Brain microvascular endothelial cell (primary cell): ENCODE measurements around the gene KRT6B.
"Not testable (repeated sequence)": the region's sequence is repeated elsewhere in the genome, so short reads cannot be mapped to it uniquely, and the experiment has no call there.

ENCODE experiments used
- DNase-seq: peaks from one replicate; pipeline ENCODE4 v3.0.0-alpha.2; 2020
- H3K27ac ChIP-seq: fragments of 250-450 bp; sonication (Bioruptor Pico); 2 replicates; pipeline ENCODE4 v1.5.1; 2020; ENCODE audit warnings: mild to moderate bottlenecking, moderate library complexity
- H3K27me3 ChIP-seq: fragments of 250-450 bp; sonication (Bioruptor Pico); replicated peaks from 2 replicates; pipeline ENCODE4 v1.5.1; 2020; ENCODE audit warnings: mild to moderate bottlenecking
- H3K36me3 ChIP-seq: fragments of 250-450 bp; sonication (Bioruptor Pico); replicated peaks from 2 replicates; pipeline ENCODE4 v1.5.1; 2020; ENCODE audit warnings: mild to moderate bottlenecking
- H3K4me3 ChIP-seq: 2 replicates; pipeline ENCODE4 v1.5.1; 2011; ENCODE audit warnings: low read depth, mild to moderate bottlenecking, control low read depth, low read length, moderate library complexity
- CTCF ChIP-seq: IDR thresholded peaks from 2 replicates; pipeline ENCODE4 v1.5.1; 2011; ENCODE audit warnings: low read depth, mild to moderate bottlenecking, moderate library complexity, low read length, control low read depth, inconsistent platforms; ENCODE audit errors: missing control alignments
- in situ Hi-C: cut with HindIII; loops from 2 replicates; pipeline ENCODE4 v1.10.0; 2017; ENCODE audit warnings: low sequenced_read_pairs, low pct_ligation_motif_present

KRT6B gene

GRCh38 chr12:52455821-52456220, 3.9 kb upstream of the KRT6B start:
- Histone ChIP-seq H3K27me3 (no peaks in the 10 kb centered on the region), H3K4me3 (no peak overlapping the region), H3K36me3 (no peaks in the 10 kb centered on the region), H3K27ac (no peak overlapping the region)
- in situ Hi-C loops: no loop called here
- no peak for DNase-seq
- no peak for TF ChIP-seq CTCF

- in situ Hi-C loops: no loop called here
- Histone ChIP-seq H3K27me3 (no peaks in the 10 kb centered on the region), H3K27ac (no peak overlapping the region), H3K4me3 (no peak overlapping the region), H3K36me3 (no peaks in the 10 kb centered on the region)
- DNase-seq: no peak
- no peak for TF ChIP-seq CTCF
Observed at GRCh38 chr12:52454411-52455201, 2.7 kb upstream of the KRT6B start.

DNA sequence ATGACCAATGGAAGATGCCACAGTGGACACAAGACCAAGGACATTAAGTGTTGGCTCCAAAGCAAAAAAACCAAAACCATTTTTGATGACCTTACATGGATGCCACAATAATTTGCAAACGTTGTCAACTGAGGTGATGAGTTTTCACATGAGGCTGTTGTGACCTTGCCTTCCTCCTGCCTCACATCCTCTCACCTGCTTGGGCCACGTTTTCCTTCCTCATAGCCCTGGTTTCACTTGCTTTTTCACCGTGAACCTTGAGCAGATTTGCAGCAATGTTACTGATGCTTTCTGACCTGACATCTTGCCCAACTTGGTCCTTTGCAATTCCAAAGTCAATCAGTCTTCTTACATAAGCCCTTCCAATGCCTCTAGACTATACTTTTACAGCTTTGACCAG, 3.7 kb downstream of the KRT6B start:
- H3K27ac ChIP-seq: no peak overlapping the region
- in situ Hi-C loops: no loop called here
- H3K27me3 ChIP-seq: no peaks in the 10 kb centered on the region
- H3K4me3 ChIP-seq: no peak overlapping the region
- no peaks in the 10 kb centered on the region for H3K36me3 ChIP-seq
- no peak for TF ChIP-seq CTCF
- DNase-seq: no peak

DNA sequence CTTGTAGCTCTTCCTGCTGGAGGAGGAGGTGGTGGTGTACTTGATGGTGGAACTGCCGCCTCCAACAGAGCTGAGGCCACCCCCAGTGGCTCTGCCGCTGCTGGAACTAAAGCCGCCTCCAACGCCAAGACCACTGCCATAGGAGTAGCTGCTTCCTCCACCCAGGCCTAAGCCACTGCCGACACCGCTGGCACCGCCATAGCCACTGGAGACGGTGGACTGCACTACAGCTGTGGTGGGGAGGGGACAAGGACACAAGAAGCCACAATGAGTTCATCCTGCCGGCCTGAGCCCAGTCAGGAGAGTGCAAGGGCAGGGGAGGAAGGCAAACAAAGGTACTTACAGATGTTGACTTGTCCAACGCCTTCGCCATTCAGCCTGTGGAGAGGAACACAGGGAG, 4.8 kb downstream of the KRT6B start:
- in situ Hi-C loops: not testable (repeated sequence)

GRCh38 chr12:52446367-52447045, 5.4 kb downstream of the KRT6B start:
- Histone ChIP-seq H3K27me3 (no peaks in the 10 kb centered on the region), H3K4me3 (no peak overlapping the region), H3K27ac (no peak overlapping the region), H3K36me3 (no peaks in the 10 kb centered on the region)
- TF ChIP-seq CTCF: no peak
- in situ Hi-C loops: no loop called here
- DNase-seq: no peak

More for the DNA sequence above, 4.8 kb downstream of the KRT6B start:
- H3K4me3 ChIP-seq, H3K27me3 ChIP-seq, H3K27ac ChIP-seq, DNase-seq, H3K36me3 ChIP-seq: not testable (repeated sequence)

- DNase-seq: no peak
- Histone ChIP-seq H3K27ac (no peak overlapping the region), H3K36me3 (no peaks in the 10 kb centered on the region), H3K4me3 (no peak overlapping the region), H3K27me3 (no peaks in the 10 kb centered on the region)
- TF ChIP-seq CTCF: no peak
- in situ Hi-C loops: no loop called here
Observed at GRCh38 chr12:52445876-52446275, 6.1 kb downstream of the KRT6B start.
